HepG2 (cell line): ENCODE measurements around the gene TFPI. TPM values are rescaled to one million over a fixed set of nuclear protein-coding genes. Genes with fewer than 3 reads are reported as not detected.
A peak's percentile ranks its signal among the peaks of the same experiment; 100 is the strongest.
"Not testable (repeated sequence)": the region's sequence is repeated elsewhere in the genome, so short reads cannot be mapped to it uniquely, and the experiment has no call there.

Experiments
- ATF7 ChIP-seq, 2 experiments: fragments of 450-650 bp in 1 of 2; sonication (generic) in 1 of 2; formaldehyde crosslinking in 1 of 2; IDR thresholded peaks; 2 replicates each; pipeline versions ENCODE4 v1.4.0 to v1.6.1; 2016 to 2020; ENCODE audit warnings: antibody characterized with exemption in 1 of 2, mild to moderate bottlenecking in 1 of 2, missing genetic modification reagents in 1 of 2
- ETV5 ChIP-seq: IDR thresholded peaks from 2 replicates; pipeline ENCODE4 v1.6.1; 2018; ENCODE audit warnings: missing biosample characterization, missing genetic modification reagents, inconsistent platforms, borderline replicate concordance
- MIER3 ChIP-seq: IDR thresholded peaks from 2 replicates; pipeline ENCODE4 v1.6.1; 2016; ENCODE audit warnings: missing compliant biosample characterization, borderline replicate concordance
- NR2C2 ChIP-seq: sonication (generic); formaldehyde crosslinking; IDR thresholded peaks from 2 replicates; pipeline ENCODE4 v1.4.0; 2020; ENCODE audit warnings: missing genetic modification reagents, mild to moderate bottlenecking, moderate library complexity, borderline replicate concordance
- PPARG ChIP-seq: conservative IDR thresholded peaks from 2 replicates; pipeline ENCODE4 v1.6.1; 2016; ENCODE audit warnings: missing biosample characterization, missing genetic modification reagents
- RFXAP ChIP-seq: sonication (generic); formaldehyde crosslinking; IDR thresholded peaks from 2 replicates; pipeline ENCODE4 v1.4.0; 2020; ENCODE audit warnings: missing genetic modification reagents, borderline replicate concordance
- SALL1 ChIP-seq: sonication (generic); formaldehyde crosslinking; IDR thresholded peaks from 2 replicates; pipeline ENCODE4 v1.8.0; 2022; ENCODE audit warnings: mild to moderate bottlenecking, missing genetic modification reagents
- SRY ChIP-seq: sonication (generic); formaldehyde crosslinking; IDR thresholded peaks from 2 replicates; pipeline ENCODE4 v1.8.0; 2022; ENCODE audit warnings: mild to moderate bottlenecking, missing genetic modification reagents
- TCF12 ChIP-seq, 2 experiments: fragments of 450-650 bp in 1 of 2; sonication (generic) in 1 of 2; formaldehyde crosslinking in 1 of 2; IDR thresholded peaks; 2 replicates each; pipeline versions ENCODE4 v1.6.1 to v1.8.0; 2017 to 2022; ENCODE audit warnings: antibody characterized with exemption in 1 of 2, mild to moderate bottlenecking in 1 of 2, missing genetic modification reagents in 1 of 2, moderate library complexity in 1 of 2
- ZBTB37 ChIP-seq: sonication (generic); formaldehyde crosslinking; IDR thresholded peaks from 2 replicates; pipeline ENCODE4 v1.4.0; 2020; ENCODE audit warnings: mild to moderate bottlenecking, missing genetic modification reagents
- ZNF20 ChIP-seq: sonication (generic); formaldehyde crosslinking; IDR thresholded peaks from 2 replicates; pipeline ENCODE4 v1.4.0; 2020; ENCODE audit warnings: mild to moderate bottlenecking, moderate library complexity, missing genetic modification reagents
- ZNF609 ChIP-seq: sonication (generic); formaldehyde crosslinking; IDR thresholded peaks from 2 replicates; pipeline ENCODE4 v1.4.0; 2020; ENCODE audit warnings: mild to moderate bottlenecking, missing genetic modification reagents, borderline replicate concordance
- ZNF839 ChIP-seq: sonication (generic); formaldehyde crosslinking; IDR thresholded peaks from 2 replicates; pipeline ENCODE4 v1.4.0; 2020; ENCODE audit warnings: missing genetic modification reagents, mild to moderate bottlenecking, borderline replicate concordance
- polyA plus RNA-seq, 8 experiments: library from polyadenylated mRNA; depleted of rRNA in 3 of 8; stranded (reverse) in 7 of 8; unstranded in 1 of 8; fragments of >200 nt; fragmentation: Illumina TruSeq in 4 of 8; extraction: Trizol in 4 of 8; gene quantifications; 2 replicates each; pipeline versions ENCODE4 v1.2.1 to v1.2.3, GENCODE V29; 2011 to 2016; ENCODE audit warnings: low read depth in 4 of 8, missing spikeins in 1 of 8, mixed read lengths in 1 of 8; ENCODE audit not compliant: insufficient read depth in 1 of 8
- total RNA-seq, 5 experiments: library from RNA; depleted of rRNA; stranded (reverse); fragments of >200 nt; fragmentation: Illumina TruSeq; extraction: Trizol; gene quantifications; 2 replicates each; pipeline ENCODE4 v1.2.3, GENCODE V29; 2016; ENCODE audit warnings: low read depth in 1 of 5
- TF ChIP-seq, protein P1 (sequence below): sonication (generic); formaldehyde crosslinking; IDR thresholded peaks from 2 replicates; pipeline ENCODE4 v1.5.1; 2020; ENCODE audit warnings: missing genetic modification reagents, mild to moderate bottlenecking, borderline replicate concordance
- TF ChIP-seq, protein P2 (sequence below): sonication (generic); formaldehyde crosslinking; IDR thresholded peaks from 2 replicates; pipeline ENCODE4 v1.4.0; 2020; ENCODE audit warnings: missing genetic modification reagents

TFPI gene
- total and polyA plus RNA-seq, 2 of the 13 experiments (the other 11 are each of a cell fraction or from before 2014, with no cell fraction given) = 301 to 436 TPM

DNA sequence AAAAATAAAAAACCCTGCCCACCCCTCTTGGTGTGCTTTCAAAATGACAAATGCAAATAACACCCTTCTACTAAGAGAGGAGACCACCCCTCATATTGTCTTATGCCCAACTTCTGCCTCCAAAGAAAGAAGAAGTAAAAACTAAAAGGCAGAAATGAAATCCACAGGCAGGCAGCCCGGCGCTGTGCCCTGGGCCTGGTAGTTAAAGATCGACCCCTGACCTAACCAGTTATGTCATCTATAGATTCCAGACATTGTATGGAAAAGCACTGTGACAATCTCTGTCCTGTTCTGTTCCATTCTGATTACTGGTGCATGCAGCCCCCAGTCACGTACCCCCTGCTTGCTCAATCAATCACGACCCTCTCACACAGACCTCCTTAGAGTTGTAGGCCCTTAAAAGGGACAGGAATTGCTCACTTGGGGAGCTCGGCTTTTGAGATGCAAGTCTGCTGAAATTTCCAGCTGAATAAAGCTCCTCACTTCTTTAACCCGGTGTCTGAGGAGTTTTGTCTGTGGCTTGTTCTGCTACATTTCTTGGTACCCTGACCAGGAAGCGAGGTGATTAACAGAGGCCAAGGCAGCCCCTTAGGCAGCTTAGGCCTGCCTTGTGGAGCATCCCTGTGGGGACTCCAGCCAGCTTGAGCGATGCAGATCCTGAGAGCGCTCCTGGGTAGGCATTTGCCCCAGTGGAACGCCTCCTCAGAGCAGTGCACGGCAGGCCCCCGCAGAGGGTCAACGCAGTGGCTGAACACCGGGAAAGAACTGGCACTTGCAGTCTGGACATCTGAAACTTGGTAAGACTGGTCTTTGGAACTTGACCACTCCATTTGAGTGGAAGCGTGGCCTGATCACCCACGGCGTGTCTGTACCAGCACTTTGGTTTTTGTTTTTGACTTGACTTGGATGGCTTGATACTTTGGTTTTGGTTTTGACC lies 43.5 kb downstream of the TFPI start (continued):
- peak; percentile 84 for TF ChIP-seq ZNF609
- not testable (repeated sequence) for TF ChIP-seq TCF12, ATF7 (IDR thresholded peaks at IDR 0.05)
- peak; percentile 88 for TF ChIP-seq TCF12 (CRISPR knock-in tag; IDR thresholded peaks at IDR 0.05)
- peak; percentile 90 for TF ChIP-seq SALL1 (CRISPR knock-in tag)
- TF ChIP-seq MIER3 (CRISPR knock-in tag) = peak; percentile 19; the same call in 1 of the 2 replicates
- peak; percentile 65; the same call in 1 of the 2 replicates for TF ChIP-seq RFXAP (CRISPR knock-in tag)
- peak; percentile 7; the same call in 1 of the 2 replicates for TF ChIP-seq ZBTB37 (CRISPR knock-in tag)
- TF ChIP-seq PPARG (CRISPR knock-in tag) = peak; percentile 94
- TF ChIP-seq ZNF20 (CRISPR knock-in tag) = peak; percentile 75; the same call in 1 of the 2 replicates
- TF ChIP-seq NR2C2 (CRISPR knock-in tag) = peak; percentile 81
- TF ChIP-seq SRY (CRISPR knock-in tag) = peak; percentile 70; the same call in 1 of the 2 replicates
- TF ChIP-seq, protein P1, sequence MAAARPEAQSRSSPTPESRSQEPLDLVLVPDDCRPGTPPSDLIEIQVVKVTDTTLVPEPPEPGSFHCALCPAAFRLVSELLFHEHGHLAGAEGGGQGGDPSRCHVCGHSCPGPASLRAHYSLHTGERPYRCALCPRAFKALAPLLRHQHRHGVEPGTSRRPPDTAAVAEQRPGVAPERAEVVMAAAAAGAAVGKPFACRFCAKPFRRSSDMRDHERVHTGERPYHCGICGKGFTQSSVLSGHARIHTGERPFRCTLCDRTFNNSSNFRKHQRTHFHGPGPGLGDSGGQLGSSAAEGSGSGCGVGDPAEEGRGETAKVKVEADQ (CRISPR knock-in tag) = peak; percentile 40; the same call in 1 of the 2 replicates
- TF ChIP-seq ATF7 (CRISPR knock-in tag; IDR thresholded peaks at IDR 0.05) = peak; percentile 68; the same call in 1 of the 2 replicates
- TF ChIP-seq, protein P2, sequence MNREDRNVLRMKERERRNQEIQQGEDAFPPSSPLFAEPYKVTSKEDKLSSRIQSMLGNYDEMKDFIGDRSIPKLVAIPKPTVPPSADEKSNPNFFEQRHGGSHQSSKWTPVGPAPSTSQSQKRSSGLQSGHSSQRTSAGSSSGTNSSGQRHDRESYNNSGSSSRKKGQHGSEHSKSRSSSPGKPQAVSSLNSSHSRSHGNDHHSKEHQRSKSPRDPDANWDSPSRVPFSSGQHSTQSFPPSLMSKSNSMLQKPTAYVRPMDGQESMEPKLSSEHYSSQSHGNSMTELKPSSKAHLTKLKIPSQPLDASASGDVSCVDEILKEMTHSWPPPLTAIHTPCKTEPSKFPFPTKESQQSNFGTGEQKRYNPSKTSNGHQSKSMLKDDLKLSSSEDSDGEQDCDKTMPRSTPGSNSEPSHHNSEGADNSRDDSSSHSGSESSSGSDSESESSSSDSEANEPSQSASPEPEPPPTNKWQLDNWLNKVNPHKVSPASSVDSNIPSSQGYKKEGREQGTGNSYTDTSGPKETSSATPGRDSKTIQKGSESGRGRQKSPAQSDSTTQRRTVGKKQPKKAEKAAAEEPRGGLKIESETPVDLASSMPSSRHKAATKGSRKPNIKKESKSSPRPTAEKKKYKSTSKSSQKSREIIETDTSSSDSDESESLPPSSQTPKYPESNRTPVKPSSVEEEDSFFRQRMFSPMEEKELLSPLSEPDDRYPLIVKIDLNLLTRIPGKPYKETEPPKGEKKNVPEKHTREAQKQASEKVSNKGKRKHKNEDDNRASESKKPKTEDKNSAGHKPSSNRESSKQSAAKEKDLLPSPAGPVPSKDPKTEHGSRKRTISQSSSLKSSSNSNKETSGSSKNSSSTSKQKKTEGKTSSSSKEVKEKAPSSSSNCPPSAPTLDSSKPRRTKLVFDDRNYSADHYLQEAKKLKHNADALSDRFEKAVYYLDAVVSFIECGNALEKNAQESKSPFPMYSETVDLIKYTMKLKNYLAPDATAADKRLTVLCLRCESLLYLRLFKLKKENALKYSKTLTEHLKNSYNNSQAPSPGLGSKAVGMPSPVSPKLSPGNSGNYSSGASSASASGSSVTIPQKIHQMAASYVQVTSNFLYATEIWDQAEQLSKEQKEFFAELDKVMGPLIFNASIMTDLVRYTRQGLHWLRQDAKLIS (CRISPR knock-in tag) = peak; percentile 96
- 0 out of 2 replicates have a peak, but pooled peaks have one; percentile 51 for TF ChIP-seq ZNF839
- TF ChIP-seq ETV5 (CRISPR knock-in tag) = peak; percentile 65
